DND-41 (cell line): ENCODE data around the gene LRRC23.

Experiments used
- CTCF ChIP-seq: IDR thresholded peaks from 2 replicates; pipeline ENCODE4 v1.5.1; 2012; ENCODE audit warnings: borderline replicate concordance, low read length, moderate library complexity, mild to moderate bottlenecking; ENCODE audit not compliant: poor library complexity, severe bottlenecking; ENCODE audit errors: extremely low read depth
- EZH2 ChIP-seq: IDR thresholded peaks from 3 replicates; pipeline ENCODE4 v1.6.1; 2012; ENCODE audit warnings: borderline replicate concordance, low read depth, mild to moderate bottlenecking, moderate library complexity, low read length, inconsistent platforms; ENCODE audit not compliant: severe bottlenecking

GRCh38 chr12:6872073-6873048, 32.3 kb upstream of the LRRC23 start:
- peak; percentile 98 for TF ChIP-seq CTCF
- TF ChIP-seq EZH2: no peak
